H9 (cell line): ENCODE results near the gene PLD1. TPM values are rescaled to one million over a fixed set of nuclear protein-coding genes. Genes with fewer than 3 reads are reported as not detected.

Source experiments
- DNase-seq: peaks from one replicate; pipeline ENCODE4 v3.0.0-alpha.2; 2017
- H2AFZ ChIP-seq: one replicate; pipeline ENCODE4 v1.6.1; 2013; ENCODE audit warnings: mild to moderate bottlenecking, low read length, control low read depth, moderate library complexity
- H2AK5ac ChIP-seq: 2 replicates; pipeline ENCODE4 v1.6.1; 2013; ENCODE audit warnings: low read length, control low read depth, mixed read lengths; ENCODE audit not compliant: insufficient read length
- H2BK120ac ChIP-seq: one replicate; pipeline ENCODE4 v1.6.1; 2013; ENCODE audit warnings: low read depth, mild to moderate bottlenecking, low read length, control low read depth, inconsistent platforms; ENCODE audit not compliant: poor library complexity, severe bottlenecking
- H2BK12ac ChIP-seq: 2 replicates; pipeline ENCODE4 v1.6.1; 2013; ENCODE audit warnings: low read length, control low read depth, mixed read lengths, low read depth; ENCODE audit not compliant: insufficient read length
- H2BK15ac ChIP-seq: 2 replicates; pipeline ENCODE4 v1.6.1; 2013; ENCODE audit warnings: low read depth, low read length, control low read depth
- H2BK20ac ChIP-seq: one replicate; pipeline ENCODE4 v1.6.1; 2013; ENCODE audit warnings: low read depth, mild to moderate bottlenecking, low read length, control low read depth, inconsistent platforms; ENCODE audit not compliant: poor library complexity, severe bottlenecking
- H2BK5ac ChIP-seq: 2 replicates; pipeline ENCODE4 v1.6.1; 2013; ENCODE audit warnings: low read length, control low read depth, mixed read lengths; ENCODE audit not compliant: insufficient read length
- H3K14ac ChIP-seq: 2 replicates; pipeline ENCODE4 v1.6.1; 2013; ENCODE audit warnings: low read length, control low read depth; ENCODE audit not compliant: insufficient read depth
- H3K18ac ChIP-seq: 2 replicates; pipeline ENCODE4 v1.6.1; 2013; ENCODE audit warnings: low read depth, mild to moderate bottlenecking, mixed read lengths, low read length, control low read depth; ENCODE audit not compliant: insufficient read length
- H3K23ac ChIP-seq: 2 replicates; pipeline ENCODE4 v1.6.1; 2013; ENCODE audit warnings: low read length, control low read depth, mixed read lengths, low read depth; ENCODE audit not compliant: insufficient read length
- H3K23me2 ChIP-seq: 2 replicates; pipeline ENCODE4 v1.6.1; 2013; ENCODE audit warnings: low read depth, mild to moderate bottlenecking, mixed read lengths, low read length, control low read depth; ENCODE audit not compliant: insufficient read length, poor library complexity, severe bottlenecking
- H3K27ac ChIP-seq: 2 replicates; pipeline ENCODE4 v1.5.1; 2013; ENCODE audit warnings: low read length, control low read depth, mixed read lengths, low read depth; ENCODE audit not compliant: insufficient read length
- H3K27me3 ChIP-seq: 2 replicates; pipeline ENCODE4 v1.6.1; 2013; ENCODE audit warnings: low read length, control low read depth, inconsistent platforms; ENCODE audit not compliant: insufficient read depth
- H3K4ac ChIP-seq: 2 replicates; pipeline ENCODE4 v1.6.1; 2013; ENCODE audit warnings: low read depth, mild to moderate bottlenecking, control low read depth, inconsistent platforms, low read length, moderate library complexity
- H3K4me1 ChIP-seq: 2 replicates; pipeline ENCODE4 v1.6.1; 2013; ENCODE audit warnings: low read length, control low read depth, inconsistent platforms; ENCODE audit not compliant: insufficient read depth
- H3K4me2 ChIP-seq: 2 replicates; pipeline ENCODE4 v1.6.1; 2013; ENCODE audit warnings: low read length, control low read depth, mixed read lengths; ENCODE audit not compliant: insufficient read length, insufficient read depth
- H3K56ac ChIP-seq: 2 replicates; pipeline ENCODE4 v1.6.1; 2013; ENCODE audit warnings: low read depth, mild to moderate bottlenecking, mixed read lengths, low read length, control low read depth; ENCODE audit not compliant: insufficient read length
- H3K79me1 ChIP-seq: 2 replicates; pipeline ENCODE4 v1.6.1; 2013; ENCODE audit warnings: low read depth, mild to moderate bottlenecking, moderate library complexity, low read length, control low read depth, inconsistent platforms; ENCODE audit not compliant: insufficient read depth, poor library complexity, severe bottlenecking
- H3K79me2 ChIP-seq: 2 replicates; pipeline ENCODE4 v1.6.1; 2013; ENCODE audit warnings: low read length, control low read depth, inconsistent platforms; ENCODE audit not compliant: insufficient read depth
- H3K9ac ChIP-seq: 2 replicates; pipeline ENCODE4 v1.6.1; 2013; ENCODE audit warnings: low read length, control low read depth, mixed read lengths; ENCODE audit not compliant: insufficient read length; ENCODE audit errors: extremely low read depth
- H3K9me3 ChIP-seq: one replicate; pipeline ENCODE4 v1.6.1; 2013; ENCODE audit warnings: low read depth, low read length, inconsistent platforms; ENCODE audit not compliant: control insufficient read depth
- H3T11ph ChIP-seq: one replicate; pipeline ENCODE4 v1.6.1; 2013; ENCODE audit warnings: mild to moderate bottlenecking, low read length, control low read depth, inconsistent platforms
- H4K20me1 ChIP-seq: one replicate; pipeline ENCODE4 v1.6.1; 2013; ENCODE audit not compliant: control insufficient read depth, insufficient read length, insufficient read depth
- H4K5ac ChIP-seq: 2 replicates; pipeline ENCODE4 v1.6.1; 2013; ENCODE audit warnings: low read depth, mild to moderate bottlenecking, mixed read lengths, low read length, control low read depth; ENCODE audit not compliant: insufficient read length
- H4K8ac ChIP-seq: replicated peaks from 2 replicates; pipeline ENCODE4 v1.6.1; 2013; ENCODE audit warnings: low read length, control low read depth, mixed read lengths, low read depth; ENCODE audit not compliant: insufficient read length
- H4K91ac ChIP-seq: 2 replicates; pipeline ENCODE4 v1.6.1; 2013; ENCODE audit warnings: low read depth, mild to moderate bottlenecking, moderate library complexity, mixed read lengths, low read length, control low read depth; ENCODE audit not compliant: insufficient read length
- H3K27ac Mint-ChIP-seq, 3 experiments: 2 replicates in 2 of 3; 3 replicates in 1 of 3; pipeline ENCODE4 v1.8.0; 2020 to 2021; ENCODE audit warnings: mixed read lengths in 3 of 3, mild to moderate bottlenecking in 1 of 3, moderate library complexity in 1 of 3
- H3K27me3 Mint-ChIP-seq: 2 replicates; pipeline ENCODE4 v1.8.0; 2021; ENCODE audit warnings: low read depth, mild to moderate bottlenecking, moderate library complexity, mixed read lengths
- H3K36me3 Mint-ChIP-seq, 3 experiments: 2 replicates in 2 of 3; 3 replicates in 1 of 3; pipeline ENCODE4 v1.8.0; 2020 to 2021; ENCODE audit warnings: low read depth in 3 of 3, mixed read lengths in 3 of 3; ENCODE audit not compliant: insufficient read depth in 1 of 3
- H3K4me1 Mint-ChIP-seq, 2 experiments: 2 replicates each; pipeline ENCODE4 v1.8.0; 2020; ENCODE audit warnings: mixed read lengths in 2 of 2
- H3K4me3 Mint-ChIP-seq, 2 experiments: 2 replicates in 1 of 2; 3 replicates in 1 of 2; pipeline ENCODE4 v1.8.0; 2020 to 2021; ENCODE audit warnings: mild to moderate bottlenecking in 2 of 2, mixed read lengths in 2 of 2, moderate library complexity in 1 of 2
- H3K9me3 Mint-ChIP-seq, 2 experiments: 2 replicates in 1 of 2; 3 replicates in 1 of 2; pipeline ENCODE4 v1.8.0; 2020; ENCODE audit warnings: mild to moderate bottlenecking in 2 of 2, mixed read lengths in 2 of 2, moderate library complexity in 1 of 2
- CTCF ChIP-seq: fragments of 200-600 bp; sonication (generic); conservative IDR thresholded peaks from 3 replicates; pipeline ENCODE4 v1.8.0; 2021; ENCODE audit warnings: antibody characterized with exemption, mild to moderate bottlenecking
- total RNA-seq: library from RNA; stranded (reverse); gene quantifications from 2 replicates; pipeline ENCODE4 v1.2.1, GENCODE V29; 2021

The PLD1 gene
- total RNA-seq, 1 experiment from 2014 or later = 1.8 TPM

DNA sequence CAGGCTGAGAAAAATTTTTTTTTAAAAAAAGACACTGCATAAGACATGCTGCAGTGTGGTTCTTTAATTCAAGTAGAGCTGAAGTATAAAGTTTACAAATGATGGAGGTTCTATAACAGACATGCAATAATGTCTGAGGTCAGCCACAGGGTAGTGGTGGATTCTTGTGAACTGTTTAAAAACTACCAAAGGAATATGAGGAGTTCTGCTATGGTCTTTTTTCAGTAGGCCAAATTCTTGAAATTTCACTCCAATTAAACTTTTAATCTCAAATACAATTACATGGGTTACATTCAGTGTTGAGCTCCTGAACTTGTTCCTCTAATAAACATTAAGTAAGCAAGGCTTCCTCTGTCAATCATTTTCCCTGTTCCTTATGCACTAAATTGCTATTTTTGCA is 122.7 kb downstream of the PLD1 start:
- H3K9me3 ChIP-seq = no peaks in the 10 kb centered on the region
- H3K18ac ChIP-seq = no peak overlapping the region
- Mint-ChIP-seq H3K27ac (no peak overlapping the region), H3K4me1 (no peaks in the 10 kb centered on the region), H3K36me3 (no peaks in the 10 kb centered on the region), H3K27me3 (no peaks in the 10 kb centered on the region; the same call in 1 of the 2 replicates), H3K9me3 (no peaks in the 10 kb centered on the region), H3K4me3 (no peak overlapping the region)
- H4K5ac ChIP-seq = no peak overlapping the region
- no peaks in the 10 kb centered on the region for H3K23me2 ChIP-seq
- H3K23ac ChIP-seq = no peak overlapping the region
- no peak overlapping the region for H3K4me2 ChIP-seq
- no peaks in the 10 kb centered on the region for H3K79me1 ChIP-seq
- no peak overlapping the region for H2AFZ ChIP-seq
- H3T11ph ChIP-seq = no peak overlapping the region
- no peak overlapping the region for H4K8ac ChIP-seq
- no peak overlapping the region for H3K14ac ChIP-seq
- no peak overlapping the region for H2BK12ac ChIP-seq
- no peak overlapping the region for H2AK5ac ChIP-seq
- no peaks in the 10 kb centered on the region for H3K27me3 ChIP-seq
- no peaks in the 10 kb centered on the region for H3K79me2 ChIP-seq
- no peak for DNase-seq
- H2BK15ac ChIP-seq = no peak overlapping the region
- no peak overlapping the region for H3K9ac ChIP-seq
- no peak for TF ChIP-seq CTCF
- no peak overlapping the region for H3K27ac ChIP-seq
- H3K4ac ChIP-seq = no peak overlapping the region
- no peak overlapping the region for H2BK20ac ChIP-seq
- no peaks in the 10 kb centered on the region for H4K20me1 ChIP-seq
- H3K4me1 ChIP-seq = no peaks in the 10 kb centered on the region
- H4K91ac ChIP-seq = no peak overlapping the region
- H3K56ac ChIP-seq = no peak overlapping the region
- H2BK5ac ChIP-seq = no peak overlapping the region
- no peak overlapping the region for H2BK120ac ChIP-seq
